ENCODE measurements around the gene HNRNPA3.

DNA sequence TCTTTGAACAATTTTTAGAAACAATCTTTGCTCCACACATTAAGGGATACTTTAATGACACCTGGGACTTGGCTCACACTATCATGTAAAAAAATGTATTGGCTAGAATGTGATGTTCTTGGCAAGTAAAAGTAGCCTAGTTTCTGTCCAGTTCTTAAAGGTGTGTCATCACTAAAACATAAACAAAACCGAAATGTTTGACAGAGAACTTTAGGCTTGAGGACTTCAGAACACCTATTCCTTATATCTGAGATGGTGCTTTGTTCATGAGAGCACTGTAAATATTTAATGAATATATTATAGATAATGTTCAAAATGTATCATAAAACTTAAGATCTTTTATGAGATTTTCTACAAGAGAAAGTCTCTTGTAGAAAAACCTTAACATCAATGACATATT is 19.8 kb upstream of the HNRNPA3 start:
- TF ChIP-seq, protein P1, sequence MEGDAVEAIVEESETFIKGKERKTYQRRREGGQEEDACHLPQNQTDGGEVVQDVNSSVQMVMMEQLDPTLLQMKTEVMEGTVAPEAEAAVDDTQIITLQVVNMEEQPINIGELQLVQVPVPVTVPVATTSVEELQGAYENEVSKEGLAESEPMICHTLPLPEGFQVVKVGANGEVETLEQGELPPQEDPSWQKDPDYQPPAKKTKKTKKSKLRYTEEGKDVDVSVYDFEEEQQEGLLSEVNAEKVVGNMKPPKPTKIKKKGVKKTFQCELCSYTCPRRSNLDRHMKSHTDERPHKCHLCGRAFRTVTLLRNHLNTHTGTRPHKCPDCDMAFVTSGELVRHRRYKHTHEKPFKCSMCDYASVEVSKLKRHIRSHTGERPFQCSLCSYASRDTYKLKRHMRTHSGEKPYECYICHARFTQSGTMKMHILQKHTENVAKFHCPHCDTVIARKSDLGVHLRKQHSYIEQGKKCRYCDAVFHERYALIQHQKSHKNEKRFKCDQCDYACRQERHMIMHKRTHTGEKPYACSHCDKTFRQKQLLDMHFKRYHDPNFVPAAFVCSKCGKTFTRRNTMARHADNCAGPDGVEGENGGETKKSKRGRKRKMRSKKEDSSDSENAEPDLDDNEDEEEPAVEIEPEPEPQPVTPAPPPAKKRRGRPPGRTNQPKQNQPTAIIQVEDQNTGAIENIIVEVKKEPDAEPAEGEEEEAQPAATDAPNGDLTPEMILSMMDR (IDR thresholded peaks at IDR 0.05): no peak
- TF ChIP-seq ZNF121 (CRISPR knock-in tag; IDR thresholded peaks at IDR 0.05) (no peak), RELA (CRISPR knock-in tag; IDR thresholded peaks at IDR 0.05; ENCODE audit: borderline replicate concordance) (no peak), FOXK1 (CRISPR knock-in tag; IDR thresholded peaks at IDR 0.05) (no peak)
- TF ChIP-seq, protein P2, sequence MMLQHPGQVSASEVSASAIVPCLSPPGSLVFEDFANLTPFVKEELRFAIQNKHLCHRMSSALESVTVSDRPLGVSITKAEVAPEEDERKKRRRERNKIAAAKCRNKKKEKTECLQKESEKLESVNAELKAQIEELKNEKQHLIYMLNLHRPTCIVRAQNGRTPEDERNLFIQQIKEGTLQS (CRISPR knock-in tag; conservative IDR thresholded peaks at IDR 0.05): no peak

All from WTC11 (cell line).